GM19455 (cell line): ENCODE results near the gene USP25.

Experiments used
- ATAC-seq: cut with Tn5 transposase; IDR thresholded peaks from one replicate; pipeline ENCODE4 v1.9.1; 2021; ENCODE audit not compliant: unreplicated experiment

USP25 gene

GRCh38 chr21:15755125-15755524 lies 25.3 kb downstream of the USP25 start:
- ATAC-seq = no peak

- no peak for ATAC-seq
These were observed 29.7 kb downstream of the USP25 start for GRCh38 chr21:15759469-15759868.

- ATAC-seq = no peak
These were observed 31.8 kb downstream of the USP25 start for GRCh38 chr21:15761507-15762100.

GRCh38 chr21:15763359-15763758 lies 33.6 kb downstream of the USP25 start:
- no peak for ATAC-seq

GRCh38 chr21:15764878-15765277 lies 35.1 kb downstream of the USP25 start:
- ATAC-seq = no peak

GRCh38 chr21:15766952-15767603 lies 37.3 kb downstream of the USP25 start:
- no peak for ATAC-seq

GRCh38 chr21:15768045-15768601 lies 38.3 kb downstream of the USP25 start:
- ATAC-seq = no peak

- ATAC-seq = no peak
These were observed 39.1 kb downstream of the USP25 start for GRCh38 chr21:15768853-15769252.

GRCh38 chr21:15771311-15771710 lies 41.5 kb downstream of the USP25 start:
- no peak for ATAC-seq

- ATAC-seq = no peak
These were observed 42.9 kb downstream of the USP25 start for GRCh38 chr21:15772654-15773053.

GRCh38 chr21:15774590-15774989 lies 44.8 kb downstream of the USP25 start:
- no peak for ATAC-seq

- ATAC-seq = no peak
These were observed 45.5 kb downstream of the USP25 start for GRCh38 chr21:15775291-15775690.

- ATAC-seq = no peak
These were observed 46.2 kb downstream of the USP25 start for GRCh38 chr21:15775981-15776380.

- no peak for ATAC-seq
These were observed 47.0 kb downstream of the USP25 start for GRCh38 chr21:15776818-15777217.

GRCh38 chr21:15781986-15782385 lies 52.2 kb downstream of the USP25 start:
- ATAC-seq = no peak

GRCh38 chr21:15788847-15789523 lies 59.2 kb downstream of the USP25 start:
- ATAC-seq = no peak

- ATAC-seq = no peak
These were observed 63.3 kb downstream of the USP25 start for GRCh38 chr21:15793109-15793508.

GRCh38 chr21:15793550-15794235 lies 63.9 kb downstream of the USP25 start:
- ATAC-seq = no peak

GRCh38 chr21:15794277-15794912 lies 64.6 kb downstream of the USP25 start:
- no peak for ATAC-seq

- no peak for ATAC-seq
These were observed 65.8 kb downstream of the USP25 start for GRCh38 chr21:15795533-15795932.
